Mesodermal cell (in vitro differentiated cells): ENCODE results near the gene CLIP1.
"Not testable (repeated sequence)": the region's sequence is repeated elsewhere in the genome, so short reads cannot be mapped to it uniquely, and the experiment has no call there.

Experiments used
- H3K27ac ChIP-seq: 2 replicates; pipeline ENCODE4 v1.7.0; 2013; ENCODE audit warnings: mild to moderate bottlenecking, low read depth, low read length, moderate library complexity; ENCODE audit not compliant: severe bottlenecking
- H3K36me3 ChIP-seq: 2 replicates; pipeline ENCODE4 v1.7.1; 2013; ENCODE audit warnings: mild to moderate bottlenecking, low read length, moderate library complexity; ENCODE audit not compliant: control insufficient read depth, insufficient read depth
- H3K4me1 ChIP-seq: one replicate; pipeline ENCODE4 v1.7.1; 2013; ENCODE audit warnings: mild to moderate bottlenecking, low read length; ENCODE audit not compliant: insufficient read depth, control insufficient read depth, poor library complexity, severe bottlenecking
- H3K4me3 ChIP-seq: 2 replicates; pipeline ENCODE4 v1.7.0; 2013; ENCODE audit warnings: low read length, control low read depth, mild to moderate bottlenecking; ENCODE audit not compliant: insufficient read depth, poor library complexity, severe bottlenecking; ENCODE audit errors: extremely low read depth
- H3K9me3 ChIP-seq: 2 replicates; pipeline ENCODE4 v1.7.1; 2013; ENCODE audit warnings: mild to moderate bottlenecking, low read length, moderate library complexity; ENCODE audit not compliant: control insufficient read depth
- WGBS, 2 experiments: methylation state at CpG; one replicate each; pipeline ENCODE4 v1.1.5; 2013; ENCODE audit warnings: missing lambda C conversion rate in 2 of 2; ENCODE audit not compliant: insufficient coverage in 2 of 2; 5-methylcytosine and 5-hydroxymethylcytosine counted together

The CLIP1 gene

DNA sequence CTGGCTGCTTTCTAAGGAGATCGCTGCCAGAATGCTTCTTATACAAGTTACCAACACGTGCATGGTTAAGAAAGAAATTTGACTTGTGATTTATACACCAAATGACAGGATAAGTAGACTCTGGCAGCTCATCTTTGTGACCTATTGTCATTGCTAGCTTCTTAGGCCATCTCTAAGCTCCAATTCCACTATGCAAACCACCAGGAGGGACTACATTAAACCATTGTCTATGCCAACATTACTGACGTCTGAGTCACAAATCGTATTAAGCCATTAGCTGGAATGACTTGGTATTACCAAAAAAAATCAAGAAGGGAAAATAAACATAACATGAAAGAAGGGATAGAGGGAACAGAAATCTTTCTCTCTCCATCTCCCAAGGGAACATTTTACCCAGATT lies 140.4 kb downstream of the CLIP1 start:
- Histone ChIP-seq H3K27ac (no peak overlapping the region), H3K36me3 (peaks cover 20% of the 10 kb centered on the region), H3K4me1 (peaks cover 17% of the 10 kb centered on the region), H3K4me3 (no peak overlapping the region), H3K9me3 (no peaks in the 10 kb centered on the region)
- 81% methylated on average over 2 of the region's 4 CpGs; no CpG with 5 or more reads in 1 of the 2 experiments for WGBS, 2 experiments

DNA sequence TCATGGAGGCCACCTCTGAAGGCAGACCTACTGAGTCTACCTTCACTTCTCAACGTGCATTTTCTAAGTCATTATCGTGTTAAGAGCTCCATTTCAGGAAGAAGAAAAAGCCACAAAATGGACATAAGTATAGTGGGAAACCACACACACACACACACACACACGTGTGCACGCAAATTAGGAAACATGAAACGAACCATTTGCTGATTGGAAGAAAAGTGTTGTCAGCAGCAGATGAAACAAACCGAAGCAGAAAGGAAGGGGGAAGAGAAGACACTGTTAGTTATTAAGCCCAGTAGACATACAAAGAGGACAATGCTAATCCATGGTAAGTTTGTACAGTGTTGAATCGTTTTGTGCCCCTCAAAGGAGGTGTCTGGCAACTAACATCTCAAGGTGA lies 146.2 kb downstream of the CLIP1 start:
- Histone ChIP-seq H3K27ac (no peak overlapping the region), H3K4me1 (peaks cover 10% of the 10 kb centered on the region), H3K36me3 (peaks cover 56% of the 10 kb centered on the region), H3K9me3 (no peaks in the 10 kb centered on the region), H3K4me3 (no peak overlapping the region)
- 98 to 100% methylated on average over 2 to 3 of the region's 7 CpGs for WGBS, 2 experiments

DNA sequence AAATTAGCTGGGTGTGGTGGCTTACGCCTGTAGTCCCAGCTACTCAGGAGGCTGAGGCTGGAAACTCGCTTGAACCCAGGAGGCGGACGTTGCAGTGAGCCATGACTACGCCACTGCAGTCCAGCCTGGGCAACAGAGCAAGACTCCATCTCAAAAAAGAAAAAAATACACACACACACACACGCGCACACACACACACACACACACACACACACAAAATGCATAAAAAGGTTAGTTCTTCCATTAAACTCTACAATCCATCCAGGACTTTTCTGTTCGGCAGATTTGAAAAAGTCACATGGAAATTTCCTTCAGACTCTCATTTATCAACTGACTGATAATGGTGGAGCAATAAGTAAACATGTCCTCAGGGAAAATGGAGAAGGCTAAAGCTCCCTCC lies 147.0 kb downstream of the CLIP1 start:
- Histone ChIP-seq H3K9me3 (no peaks in the 10 kb centered on the region), H3K4me3 (no peak overlapping the region), H3K27ac (no peak overlapping the region), H3K36me3 (peaks cover 59% of the 10 kb centered on the region), H3K4me1 (peaks cover 8% of the 10 kb centered on the region)
- WGBS, 2 experiments: 80 to 96% methylated on average over 1 to 4 of the region's 8 CpGs

DNA sequence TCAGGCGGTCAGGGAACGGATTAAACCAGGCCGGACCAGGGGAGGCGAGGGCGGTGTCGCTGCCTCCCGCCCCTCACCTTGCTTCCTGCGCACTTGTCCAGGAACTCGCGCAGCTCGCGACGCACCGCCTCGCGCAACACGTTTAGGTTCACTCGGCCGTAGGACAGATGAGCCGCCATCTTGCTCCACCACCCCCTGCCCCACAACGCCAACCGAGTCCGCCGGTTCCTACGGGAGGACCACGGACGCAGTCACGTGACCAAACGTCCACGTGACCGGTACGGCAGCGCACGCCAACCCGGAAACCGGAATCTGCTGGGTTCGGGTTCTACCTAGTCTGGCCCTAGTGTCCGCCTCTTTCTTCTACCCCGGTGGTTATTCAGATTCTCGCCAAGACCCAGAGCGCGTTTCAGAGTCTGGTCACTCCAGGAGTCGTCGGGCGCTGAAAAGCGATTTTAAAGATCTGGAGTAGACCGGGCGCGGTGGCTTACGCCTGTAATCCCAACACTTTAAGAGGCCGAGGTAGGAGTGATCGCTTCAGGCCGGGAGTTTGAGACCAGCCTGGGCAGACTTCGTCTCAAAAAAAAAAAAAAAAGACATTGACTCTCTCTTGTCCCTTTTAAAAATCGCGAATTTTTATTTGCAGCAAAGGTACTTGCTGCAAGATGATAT lies 156.1 kb downstream of the CLIP1 start, which contains the start of gene VPS33A:
Gene VPS33A, minus strand, starts transcription at position 265 of the 672 bp plus-strand sequence. Its CDS starts 86 bp downstream, at position 179.
- H3K9me3 ChIP-seq: no peaks in the 10 kb centered on the region
- WGBS, 2 experiments: 0% methylated on average over 44 of the region's 56 CpGs
- peak within 1 kb of the TSS; percentile 85 for H3K4me3 ChIP-seq
- peak within 1 kb of the TSS; percentile 81 for H3K27ac ChIP-seq
- H3K36me3 ChIP-seq: peaks cover 31% of the 10 kb centered on the region
- H3K4me1 ChIP-seq: peaks cover 5% of the 10 kb centered on the region

DNA sequence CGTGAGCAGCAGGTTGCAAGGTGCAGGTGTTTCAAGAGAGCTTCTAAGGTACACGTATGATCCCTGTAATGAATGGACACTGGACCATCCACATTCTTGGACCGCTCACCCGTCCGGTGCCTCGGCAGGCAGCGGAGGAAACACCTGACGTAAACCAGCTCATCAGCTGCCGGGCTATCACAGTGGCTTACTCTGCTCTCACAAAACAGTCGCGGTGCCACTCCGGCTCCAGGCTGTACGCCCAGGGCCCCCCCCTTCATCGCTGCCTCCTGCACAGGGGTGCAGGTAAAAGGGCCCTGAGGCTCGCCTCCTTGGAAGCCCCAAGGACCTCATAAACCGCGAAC lies 156.6 kb downstream of the CLIP1 start:
- Histone ChIP-seq H3K4me3 (peak overlapping the region; percentile 85), H3K36me3 (peaks cover 30% of the 10 kb centered on the region), H3K9me3 (no peaks in the 10 kb centered on the region), H3K27ac (peak overlapping the region; percentile 81), H3K4me1 (peaks cover 5% of the 10 kb centered on the region)
- 2 to 3% methylated on average over 14 to 17 of the region's 17 CpGs for WGBS, 2 experiments

GRCh38 chr12:122265476-122265875 lies 157.0 kb downstream of the CLIP1 start:
- 80% methylated on average over 1 of the region's 1 CpG; no CpG with 5 or more reads in 1 of the 2 experiments for WGBS, 2 experiments
- Histone ChIP-seq H3K27ac (no peak overlapping the region), H3K4me1 (peaks cover 5% of the 10 kb centered on the region), H3K9me3 (no peaks in the 10 kb centered on the region), H3K4me3 (peak overlapping the region; percentile 85), H3K36me3 (peaks cover 33% of the 10 kb centered on the region)

- not testable (repeated sequence) for H3K9me3 ChIP-seq, H3K4me3 ChIP-seq, H3K4me1 ChIP-seq, H3K27ac ChIP-seq
- peaks cover 78% of the 10 kb centered on the region for H3K36me3 ChIP-seq
- WGBS, 2 experiments: 96 to 100% methylated on average over 5 to 9 of the region's 14 CpGs
These were observed 161.7 kb downstream of the CLIP1 start for GRCh38 chr12:122260735-122261134.

GRCh38 chr12:122258939-122259338 lies 163.5 kb downstream of the CLIP1 start:
- H3K4me1 ChIP-seq, H3K4me3 ChIP-seq, H3K9me3 ChIP-seq, H3K27ac ChIP-seq: not testable (repeated sequence)
- WGBS, 2 experiments: 100% methylated on average over 1 of the region's 4 CpGs; no CpG with 5 or more reads in 1 of the 2 experiments
- peaks cover 90% of the 10 kb centered on the region for H3K36me3 ChIP-seq

- 84 to 98% methylated on average over 2 to 4 of the region's 4 CpGs for WGBS, 2 experiments
- not testable (repeated sequence) for H3K9me3 ChIP-seq, H3K4me3 ChIP-seq, H3K27ac ChIP-seq, H3K4me1 ChIP-seq
- H3K36me3 ChIP-seq: peaks cover 88% of the 10 kb centered on the region
These were observed 164.0 kb downstream of the CLIP1 start for GRCh38 chr12:122258462-122258861.

DNA sequence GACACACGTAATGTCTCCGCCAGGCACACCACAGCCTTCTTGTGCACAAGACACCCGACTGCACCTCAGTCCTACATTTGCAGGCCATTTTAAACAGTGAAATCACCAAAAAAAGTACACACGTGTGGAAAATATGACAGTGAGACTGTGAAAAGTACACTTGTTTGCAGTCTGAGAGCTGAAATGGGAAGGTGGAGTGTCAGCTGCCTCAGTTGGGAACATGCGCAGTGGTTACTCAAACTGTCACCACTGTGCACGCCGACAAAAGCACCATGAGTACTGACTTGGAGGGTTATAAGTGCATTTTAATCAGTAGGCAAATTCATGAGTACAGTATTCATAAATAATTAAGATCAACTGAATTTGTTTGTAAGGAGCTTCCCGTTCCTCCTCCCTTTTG lies 171.9 kb downstream of the CLIP1 start:
- Histone ChIP-seq H3K4me1 (no peaks in the 10 kb centered on the region), H3K36me3 (peaks cover 34% of the 10 kb centered on the region), H3K9me3 (no peaks in the 10 kb centered on the region), H3K27ac (no peak overlapping the region), H3K4me3 (no peak overlapping the region)
- 88 to 95% methylated on average over 5 to 7 of the region's 8 CpGs for WGBS, 2 experiments

DNA sequence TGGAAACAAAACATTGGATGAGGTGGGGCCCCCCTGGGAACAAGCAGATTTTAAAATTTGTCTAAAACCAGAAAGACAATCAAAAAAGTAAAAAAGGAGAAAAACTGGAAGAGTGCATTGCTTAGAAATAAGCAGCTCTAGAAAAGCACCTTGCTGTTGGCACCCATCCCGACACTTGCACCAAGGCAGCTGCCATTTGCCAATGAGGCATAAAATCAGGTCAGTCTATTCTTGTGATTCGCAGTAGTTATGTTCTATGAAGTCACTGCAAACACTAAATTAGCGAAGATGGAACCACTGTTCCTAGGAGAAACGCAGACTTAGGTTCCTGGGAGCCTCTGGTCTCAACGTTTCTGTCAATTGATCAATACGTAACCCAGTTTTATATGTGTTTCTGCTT lies 172.4 kb downstream of the CLIP1 start:
- WGBS, 2 experiments: 92 to 94% methylated on average over 6 of the region's 6 CpGs
- no peak overlapping the region for H3K27ac ChIP-seq
- peaks cover 31% of the 10 kb centered on the region for H3K36me3 ChIP-seq
- H3K9me3 ChIP-seq: no peaks in the 10 kb centered on the region
- H3K4me3 ChIP-seq: no peak overlapping the region
- no peaks in the 10 kb centered on the region for H3K4me1 ChIP-seq
